ENCODE results near the gene TCHP.
"Not testable (repeated sequence)": the region's sequence is repeated elsewhere in the genome, so short reads cannot be mapped to it uniquely, and the experiment has no call there.

The TCHP gene

GRCh38 chr12:109880043-109880931, 19.8 kb upstream of the TCHP start, which contains the start of gene GLTP:
GLTP (minus strand) TSS chr12:109880541; CDS start chr12:109880374, 167 bp downstream.
- DNase-seq, result peak; percentile 88

GRCh38 chr12:109880938-109881337, 19.1 kb upstream of the TCHP start:
- no peak for DNase-seq

GRCh38 chr12:109881752-109882151, 18.3 kb upstream of the TCHP start:
- DNase-seq, result no peak

GRCh38 chr12:109883461-109883860, 16.6 kb upstream of the TCHP start:
- no peak for DNase-seq

GRCh38 chr12:109885616-109886015, 14.5 kb upstream of the TCHP start:
- no peak for DNase-seq

GRCh38 chr12:109888179-109889020, 11.7 kb upstream of the TCHP start:
- DNase-seq, result no peak

GRCh38 chr12:109890620-109891170, 9.4 kb upstream of the TCHP start:
- DNase-seq, result no peak

- DNase-seq, result not testable (repeated sequence)
These were observed 8.3 kb upstream of the TCHP start for GRCh38 chr12:109891731-109892130.

- no peak for DNase-seq
These were observed 7.8 kb upstream of the TCHP start for GRCh38 chr12:109892165-109892715.

GRCh38 chr12:109892748-109893147, 7.3 kb upstream of the TCHP start:
- no peak for DNase-seq

- DNase-seq, result no peak
These were observed 6.6 kb upstream of the TCHP start for GRCh38 chr12:109893261-109893995.

GRCh38 chr12:109894939-109895338, 5.1 kb upstream of the TCHP start:
- no peak for DNase-seq

- no peak for DNase-seq
These were observed 3.9 kb upstream of the TCHP start for GRCh38 chr12:109896188-109896587.

GRCh38 chr12:109897029-109897428, 3.0 kb upstream of the TCHP start:
- no peak for DNase-seq

GRCh38 chr12:109899345-109899744, 729 bp upstream of the TCHP start:
- DNase-seq, result not testable (repeated sequence)

- DNase-seq, result no peak
These were observed 892 bp downstream of the TCHP start for GRCh38 chr12:109900752-109901580.

GRCh38 chr12:109902891-109903418, 2.9 kb downstream of the TCHP start:
- no peak for DNase-seq

GRCh38 chr12:109905301-109905700, 5.2 kb downstream of the TCHP start:
- no peak for DNase-seq

GRCh38 chr12:109910254-109910968, 10.3 kb downstream of the TCHP start:
- DNase-seq, result no peak

GRCh38 chr12:109910969-109911348, 10.9 kb downstream of the TCHP start:
- no peak for DNase-seq

Data from NCI-H2029 (cell line).